Fibroblast of pulmonary artery (primary cell): Measurements from ENCODE around the gene TCF20.

Experiments used
- DNase-seq: peaks from one replicate; pipeline ENCODE4 v3.0.0-alpha.2; 2010; ENCODE audit warnings: low read depth
- H3K4me3 ChIP-seq: replicated peaks from 2 replicates; pipeline ENCODE4 v1.5.1; 2011; ENCODE audit warnings: low read depth, mild to moderate bottlenecking, control low read depth, low read length, moderate library complexity
- TF ChIP-seq, protein P1 (sequence below): IDR thresholded peaks from 2 replicates; pipeline ENCODE4 v1.5.1; 2011; ENCODE audit warnings: mild to moderate bottlenecking, control low read depth, low read length, inconsistent platforms; ENCODE audit errors: missing control alignments

TCF20 gene

DNA sequence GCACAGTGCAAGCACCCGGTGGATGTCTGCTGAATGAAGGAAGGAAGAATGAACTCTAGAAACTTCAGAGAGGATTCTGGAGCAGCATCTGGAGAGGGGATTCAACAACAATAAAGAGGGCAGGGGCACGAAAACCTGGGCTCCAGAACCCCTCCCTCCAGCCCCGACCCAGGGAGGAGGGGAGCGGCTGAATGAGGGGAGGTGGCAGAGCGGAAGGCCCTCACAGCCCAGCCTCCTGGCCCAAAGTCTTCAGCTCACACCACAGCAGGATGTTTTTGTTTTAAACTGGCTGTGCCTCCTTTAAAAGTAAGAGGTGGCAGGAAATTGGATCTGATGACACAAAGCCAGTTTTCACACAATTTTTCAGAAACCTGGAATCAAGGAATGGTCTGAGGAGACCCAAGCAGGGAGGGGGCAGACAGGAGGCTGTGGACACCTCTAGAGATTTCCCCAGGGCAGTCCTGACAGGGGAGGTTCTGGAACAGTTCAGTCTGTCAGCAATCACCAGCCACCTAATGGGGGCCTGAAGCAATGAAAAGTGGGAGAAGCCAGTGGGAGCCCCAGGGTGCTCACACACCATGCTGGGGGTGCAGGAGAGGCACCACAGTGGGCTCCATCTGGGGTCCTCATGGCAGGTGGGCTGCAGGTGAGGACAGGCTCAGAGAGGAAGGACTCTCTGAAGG is 44.4 kb upstream of the TCF20 start:
- TF ChIP-seq, protein P1, sequence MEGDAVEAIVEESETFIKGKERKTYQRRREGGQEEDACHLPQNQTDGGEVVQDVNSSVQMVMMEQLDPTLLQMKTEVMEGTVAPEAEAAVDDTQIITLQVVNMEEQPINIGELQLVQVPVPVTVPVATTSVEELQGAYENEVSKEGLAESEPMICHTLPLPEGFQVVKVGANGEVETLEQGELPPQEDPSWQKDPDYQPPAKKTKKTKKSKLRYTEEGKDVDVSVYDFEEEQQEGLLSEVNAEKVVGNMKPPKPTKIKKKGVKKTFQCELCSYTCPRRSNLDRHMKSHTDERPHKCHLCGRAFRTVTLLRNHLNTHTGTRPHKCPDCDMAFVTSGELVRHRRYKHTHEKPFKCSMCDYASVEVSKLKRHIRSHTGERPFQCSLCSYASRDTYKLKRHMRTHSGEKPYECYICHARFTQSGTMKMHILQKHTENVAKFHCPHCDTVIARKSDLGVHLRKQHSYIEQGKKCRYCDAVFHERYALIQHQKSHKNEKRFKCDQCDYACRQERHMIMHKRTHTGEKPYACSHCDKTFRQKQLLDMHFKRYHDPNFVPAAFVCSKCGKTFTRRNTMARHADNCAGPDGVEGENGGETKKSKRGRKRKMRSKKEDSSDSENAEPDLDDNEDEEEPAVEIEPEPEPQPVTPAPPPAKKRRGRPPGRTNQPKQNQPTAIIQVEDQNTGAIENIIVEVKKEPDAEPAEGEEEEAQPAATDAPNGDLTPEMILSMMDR, result no peak
- DNase-seq, result no peak
- no peak overlapping the region for H3K4me3 ChIP-seq

DNA sequence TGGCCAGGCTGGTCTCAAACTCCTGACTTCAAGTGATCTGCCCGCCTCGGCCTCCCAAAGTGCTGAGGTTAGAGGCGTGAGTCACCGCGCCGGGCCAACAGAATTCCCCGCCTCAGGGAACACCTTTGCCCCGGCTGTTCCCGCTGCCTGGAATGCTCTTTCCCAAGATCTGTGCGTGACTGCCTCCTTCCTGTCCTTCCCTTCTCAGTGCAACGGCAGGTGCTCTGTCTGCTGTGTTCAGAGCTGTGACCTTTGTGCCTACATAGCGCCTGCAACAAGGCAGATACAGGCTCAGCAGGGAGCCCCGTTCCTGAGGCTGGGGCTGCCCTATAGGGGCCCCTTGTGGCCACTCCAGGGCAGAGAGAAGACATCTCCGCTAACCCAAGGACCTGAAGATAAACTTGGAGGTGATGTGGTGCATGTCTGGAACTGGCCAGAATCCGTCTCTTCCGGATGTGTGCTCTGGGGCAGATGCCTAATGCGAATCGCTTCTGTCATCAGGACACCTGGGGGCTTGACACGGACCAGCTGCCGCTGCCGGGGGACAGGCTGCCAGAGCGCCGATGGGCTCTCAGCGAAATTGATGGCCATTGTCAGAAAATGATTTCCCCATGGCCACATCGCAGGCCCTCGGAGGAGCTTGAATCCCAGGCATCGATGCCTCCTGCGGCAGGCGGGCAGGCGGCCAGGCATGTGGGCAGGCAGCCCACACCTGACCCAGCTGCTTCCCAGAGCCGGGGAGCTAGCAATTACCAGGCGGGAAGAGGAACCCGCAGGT is 43.5 kb upstream of the TCF20 start:
- TF ChIP-seq, protein P1, result peak; percentile 57
- peak; percentile 53 for DNase-seq
- H3K4me3 ChIP-seq, result no peak overlapping the region

DNA sequence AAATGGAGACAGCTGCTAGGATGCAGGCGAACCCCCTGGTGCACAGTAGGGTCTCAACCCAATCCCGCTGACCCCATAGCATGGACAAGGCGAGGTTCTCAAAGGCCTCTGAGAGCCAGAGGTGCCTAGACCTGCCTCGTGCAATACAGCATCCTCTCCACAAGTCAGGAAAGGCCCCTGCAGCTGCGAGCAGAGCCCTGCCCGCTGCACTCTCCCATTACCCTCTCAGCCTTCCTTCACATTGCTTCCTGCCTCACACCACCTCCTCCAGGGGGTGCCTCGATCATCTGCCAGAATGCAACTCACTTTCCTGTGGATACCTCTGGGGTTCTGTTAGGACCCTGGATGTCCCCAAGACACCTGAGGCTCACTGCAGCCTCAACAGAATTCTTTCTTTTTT is 42.8 kb upstream of the TCF20 start:
- TF ChIP-seq, protein P1, result no peak
- DNase-seq, result no peak
- no peak overlapping the region for H3K4me3 ChIP-seq

DNA sequence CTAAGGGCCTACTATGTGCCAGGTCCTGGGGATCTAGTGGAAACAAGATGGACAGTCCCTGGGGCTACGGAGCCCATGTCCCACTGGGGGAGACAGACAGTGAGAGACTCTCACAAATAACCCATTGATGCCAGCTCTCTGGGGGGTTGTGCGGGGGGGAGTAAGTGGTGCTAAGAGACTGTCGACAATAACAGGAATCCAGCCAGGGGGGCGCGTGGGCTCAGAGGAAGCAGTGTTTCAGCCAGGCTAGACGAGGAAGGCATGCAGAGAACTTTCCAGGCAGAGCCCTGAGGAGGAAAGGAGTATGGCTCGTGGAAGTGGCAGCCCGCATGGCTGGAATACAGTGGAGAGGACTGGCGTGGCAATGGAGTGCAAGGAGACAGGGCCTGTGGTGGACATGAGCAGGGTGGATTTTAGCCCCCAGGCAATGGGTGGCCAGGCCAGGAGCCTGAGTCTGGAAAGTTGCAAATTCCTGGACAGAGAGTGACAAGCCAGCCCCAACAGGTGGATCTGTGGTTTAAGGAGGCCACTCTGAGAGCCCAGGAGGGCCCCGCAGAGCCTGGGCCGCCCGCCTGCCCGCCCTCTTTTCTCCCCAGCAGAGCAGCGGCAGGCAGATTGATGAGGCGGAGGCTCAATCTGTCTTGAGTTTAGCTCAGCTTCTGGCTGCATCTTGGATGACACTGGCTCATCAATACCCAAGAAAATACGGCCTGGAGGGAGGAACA is 40.0 kb upstream of the TCF20 start:
- TF ChIP-seq, protein P1, result no peak
- DNase-seq, result no peak
- H3K4me3 ChIP-seq, result no peak overlapping the region

DNA sequence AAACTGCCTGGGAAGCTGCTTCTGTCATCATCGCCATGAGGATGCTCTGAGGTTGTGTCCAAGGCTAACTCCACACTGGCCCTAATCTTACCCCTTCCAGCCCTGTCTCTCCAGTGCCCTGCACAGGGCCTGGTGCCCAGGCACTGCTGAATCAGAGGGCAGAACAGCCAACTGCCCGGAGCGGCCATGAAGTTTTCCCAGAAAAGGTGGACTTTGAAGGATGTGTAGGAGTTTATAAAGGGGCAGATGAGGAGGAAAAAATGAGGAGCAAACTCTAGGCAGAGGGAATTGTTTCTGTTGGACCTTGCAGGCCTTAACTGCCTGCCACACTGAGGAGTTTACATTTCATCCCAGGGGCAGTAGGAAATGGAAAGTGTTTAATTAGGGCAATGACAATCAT is 39.4 kb upstream of the TCF20 start:
- no peak for DNase-seq
- TF ChIP-seq, protein P1, result no peak

DNA sequence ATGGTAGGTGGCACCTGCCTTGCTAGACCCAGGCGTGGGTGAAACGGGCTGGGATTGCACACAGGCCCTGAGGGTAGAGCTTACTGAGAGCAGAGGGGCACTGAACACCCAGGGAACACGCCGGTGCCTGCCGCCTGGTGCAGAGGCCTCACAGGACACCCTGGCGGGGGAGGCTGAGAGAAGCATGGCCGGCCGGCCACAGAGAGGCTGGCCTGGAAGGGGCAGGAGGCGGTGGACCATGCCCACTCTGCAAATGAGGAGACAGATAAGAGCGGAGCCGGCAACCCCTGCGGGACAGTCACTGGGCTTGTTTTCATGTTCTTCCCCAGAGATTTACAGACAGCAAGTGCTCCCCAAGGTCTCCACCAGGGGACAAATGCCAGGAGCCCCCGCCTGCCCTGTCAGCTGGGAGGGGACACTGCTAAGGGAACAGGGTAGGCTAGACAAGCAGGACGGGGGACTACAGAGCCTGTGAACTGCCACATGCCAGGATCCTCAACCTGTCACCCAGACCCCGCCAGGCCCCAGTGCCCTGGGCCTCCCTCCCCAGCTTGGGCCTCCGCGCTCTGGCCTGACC is 38.5 kb upstream of the TCF20 start:
- no peak overlapping the region for H3K4me3 ChIP-seq
- TF ChIP-seq, protein P1, result no peak
- DNase-seq, result no peak

More for the DNA sequence above, 39.4 kb upstream of the TCF20 start:
- no peak overlapping the region for H3K4me3 ChIP-seq
